Measurements from ENCODE around the gene MAP3K4.
"Not testable (repeated sequence)": the region's sequence is repeated elsewhere in the genome, so short reads cannot be mapped to it uniquely, and the experiment has no call there.

GRCh38 chr6:160983377-160983948 is 8.1 kb upstream of the MAP3K4 start:
- not testable (repeated sequence) for TF ChIP-seq ZNF274 (IDR thresholded peaks at IDR 0.05; ENCODE audit: borderline replicate concordance, extremely low read depth, low read length); CTCF (IDR thresholded peaks at IDR 0.05; ENCODE audit: control extremely low read depth in 1 of 3, insufficient read depth in 1 of 3, low read depth in 1 of 3, low read length in 3 of 3); CBX5 (IDR thresholded peaks at IDR 0.05; ENCODE audit: low read depth, low read length); ASH2L (IDR thresholded peaks at IDR 0.05; ENCODE audit: low read length); RAD21 (IDR thresholded peaks at IDR 0.05 in 1 of 2, conservative IDR thresholded peaks at IDR 0.05 in 1 of 2; ENCODE audit: low read depth in 2 of 2, low read length in 2 of 2); TEAD4 (IDR thresholded peaks at IDR 0.05; ENCODE audit: low read depth, low read length); POLR2A (IDR thresholded peaks at IDR 0.05; ENCODE audit: control extremely low read depth in 1 of 2, low read depth in 2 of 2, low read length in 2 of 2)
